Loucy (cell line): ENCODE data around the gene ANO7.

ENCODE experiments used
- H2AFZ ChIP-seq: fragments of 200-600 bp; sonication (generic); 2 replicates; pipeline ENCODE4 v1.6.0; 2016; ENCODE audit warnings: antibody characterized with exemption, mild to moderate bottlenecking, low read length, moderate library complexity
- H3F3A ChIP-seq: fragments of 200-600 bp; 2 replicates; pipeline ENCODE4 v1.6.0; 2016; ENCODE audit warnings: antibody characterized with exemption, low read depth, mild to moderate bottlenecking
- H3K27me3 ChIP-seq: fragments of 200-600 bp; sonication (generic); 2 replicates; pipeline ENCODE4 v1.6.1; 2014; ENCODE audit warnings: low read length, mild to moderate bottlenecking; ENCODE audit not compliant: insufficient read depth, poor library complexity, severe bottlenecking
- H3K36me3 ChIP-seq: fragments of 200-600 bp; sonication (generic); 2 replicates; pipeline ENCODE4 v1.6.1; 2016; ENCODE audit warnings: low read length; ENCODE audit not compliant: insufficient read depth
- H3K4me1 ChIP-seq: fragments of 200-600 bp; sonication (generic); 2 replicates; pipeline ENCODE4 v1.5.1; 2014; ENCODE audit warnings: low read length, mild to moderate bottlenecking; ENCODE audit not compliant: insufficient read depth, poor library complexity, severe bottlenecking
- H3K4me2 ChIP-seq: fragments of 200-600 bp; sonication (generic); 2 replicates; pipeline ENCODE4 v1.6.0; 2014; ENCODE audit warnings: antibody characterized with exemption, low read length, low read depth, mild to moderate bottlenecking; ENCODE audit not compliant: poor library complexity, severe bottlenecking
- H3K4me3 ChIP-seq: fragments of 200-600 bp; sonication (generic); 2 replicates; pipeline ENCODE4 v1.5.1; 2014; ENCODE audit warnings: low read length, mild to moderate bottlenecking, mixed read lengths; ENCODE audit not compliant: poor library complexity, severe bottlenecking
- H3K79me2 ChIP-seq: fragments of 200-600 bp; sonication (generic); 2 replicates; pipeline ENCODE4 v1.6.1; 2014; ENCODE audit warnings: low read length; ENCODE audit not compliant: insufficient read depth
- H3K9ac ChIP-seq: fragments of 200-600 bp; sonication (generic); 2 replicates; pipeline ENCODE4 v1.6.0; 2014; ENCODE audit warnings: mild to moderate bottlenecking, low read depth, low read length, moderate library complexity; ENCODE audit not compliant: poor library complexity, severe bottlenecking
- H3K9me2 ChIP-seq: fragments of 200-600 bp; sonication (generic); replicated peaks from 2 replicates; pipeline ENCODE4 v1.6.1; 2016; ENCODE audit warnings: low read depth, low read length, mixed read lengths
- H3K9me3 ChIP-seq: fragments of 200-600 bp; sonication (generic); 2 replicates; pipeline ENCODE4 v1.6.1; 2014; ENCODE audit warnings: mild to moderate bottlenecking, antibody characterized with exemption, low read length, low read depth; ENCODE audit not compliant: insufficient read depth
- H4K20me1 ChIP-seq: fragments of 200-600 bp; sonication (generic); 2 replicates; pipeline ENCODE4 v1.6.0; 2014; ENCODE audit warnings: antibody characterized with exemption, low read length, mild to moderate bottlenecking; ENCODE audit not compliant: insufficient read depth, poor library complexity, severe bottlenecking
- CTCF ChIP-seq: fragments of 200-600 bp; sonication (generic); conservative IDR thresholded peaks from 2 replicates; pipeline ENCODE4 v1.5.1; 2014; ENCODE audit warnings: mild to moderate bottlenecking, antibody characterized with exemption, low read length
- EZH2phosphoT487 ChIP-seq: fragments of 200-600 bp; IDR thresholded peaks from 2 replicates; pipeline ENCODE4 v1.6.1; 2018; ENCODE audit warnings: antibody characterized with exemption, mild to moderate bottlenecking, moderate library complexity, borderline replicate concordance

The ANO7 gene

GRCh38 chr2:241240320-241241004 is 52.0 kb downstream of the ANO7 start:
- no peak overlapping the region for H2AFZ ChIP-seq
- no peak overlapping the region for H3K4me3 ChIP-seq
- H3K9ac ChIP-seq = no peak overlapping the region
- no peak overlapping the region for H3K4me2 ChIP-seq
- peaks cover 94% of the 10 kb centered on the region; the same call in 1 of the 2 replicates for H3K36me3 ChIP-seq
- TF ChIP-seq EZH2phosphoT487 (no peak), CTCF (no peak)
- H3K27me3 ChIP-seq = no peaks in the 10 kb centered on the region
- H4K20me1 ChIP-seq = no peaks in the 10 kb centered on the region
- H3K4me1 ChIP-seq = no peaks in the 10 kb centered on the region
- H3K9me3 ChIP-seq = no peaks in the 10 kb centered on the region
- no peaks in the 10 kb centered on the region for H3K79me2 ChIP-seq
- no peaks in the 10 kb centered on the region for H3F3A ChIP-seq
- no peaks in the 10 kb centered on the region for H3K9me2 ChIP-seq

GRCh38 chr2:241241669-241242068 is 53.2 kb downstream of the ANO7 start:
- Histone ChIP-seq H3F3A (no peaks in the 10 kb centered on the region), H3K4me3 (no peak overlapping the region), H2AFZ (no peak overlapping the region), H3K36me3 (peaks cover 94% of the 10 kb centered on the region; the same call in 1 of the 2 replicates), H3K4me2 (no peak overlapping the region), H3K79me2 (no peaks in the 10 kb centered on the region), H4K20me1 (no peaks in the 10 kb centered on the region), H3K9me2 (no peaks in the 10 kb centered on the region), H3K9me3 (no peaks in the 10 kb centered on the region), H3K27me3 (no peaks in the 10 kb centered on the region), H3K9ac (no peak overlapping the region), H3K4me1 (no peaks in the 10 kb centered on the region)
- TF ChIP-seq CTCF = no peak
- TF ChIP-seq EZH2phosphoT487 = no peak

GRCh38 chr2:241242306-241242705 is 53.8 kb downstream of the ANO7 start:
- H4K20me1 ChIP-seq = no peaks in the 10 kb centered on the region
- no peak overlapping the region for H3K9ac ChIP-seq
- no peak for TF ChIP-seq CTCF
- TF ChIP-seq EZH2phosphoT487 = no peak
- no peaks in the 10 kb centered on the region for H3K4me1 ChIP-seq
- no peaks in the 10 kb centered on the region for H3K79me2 ChIP-seq
- H3K27me3 ChIP-seq = no peaks in the 10 kb centered on the region
- peaks cover 94% of the 10 kb centered on the region; the same call in 1 of the 2 replicates for H3K36me3 ChIP-seq
- H3K4me2 ChIP-seq = no peak overlapping the region
- no peaks in the 10 kb centered on the region for H3K9me3 ChIP-seq
- H3F3A ChIP-seq = no peaks in the 10 kb centered on the region
- no peak overlapping the region for H2AFZ ChIP-seq
- no peak overlapping the region for H3K4me3 ChIP-seq
- H3K9me2 ChIP-seq = no peaks in the 10 kb centered on the region
